ENCODE measurements around the gene CYBRD1.
A peak's percentile ranks its signal among the peaks of the same experiment; 100 is the strongest.
"Not testable (repeated sequence)": the region's sequence is repeated elsewhere in the genome, so short reads cannot be mapped to it uniquely, and the experiment has no call there.

The CYBRD1 gene

GRCh38 chr2:171492664-171493063 is 29.6 kb upstream of the CYBRD1 start:
- TF ChIP-seq, protein P1, sequence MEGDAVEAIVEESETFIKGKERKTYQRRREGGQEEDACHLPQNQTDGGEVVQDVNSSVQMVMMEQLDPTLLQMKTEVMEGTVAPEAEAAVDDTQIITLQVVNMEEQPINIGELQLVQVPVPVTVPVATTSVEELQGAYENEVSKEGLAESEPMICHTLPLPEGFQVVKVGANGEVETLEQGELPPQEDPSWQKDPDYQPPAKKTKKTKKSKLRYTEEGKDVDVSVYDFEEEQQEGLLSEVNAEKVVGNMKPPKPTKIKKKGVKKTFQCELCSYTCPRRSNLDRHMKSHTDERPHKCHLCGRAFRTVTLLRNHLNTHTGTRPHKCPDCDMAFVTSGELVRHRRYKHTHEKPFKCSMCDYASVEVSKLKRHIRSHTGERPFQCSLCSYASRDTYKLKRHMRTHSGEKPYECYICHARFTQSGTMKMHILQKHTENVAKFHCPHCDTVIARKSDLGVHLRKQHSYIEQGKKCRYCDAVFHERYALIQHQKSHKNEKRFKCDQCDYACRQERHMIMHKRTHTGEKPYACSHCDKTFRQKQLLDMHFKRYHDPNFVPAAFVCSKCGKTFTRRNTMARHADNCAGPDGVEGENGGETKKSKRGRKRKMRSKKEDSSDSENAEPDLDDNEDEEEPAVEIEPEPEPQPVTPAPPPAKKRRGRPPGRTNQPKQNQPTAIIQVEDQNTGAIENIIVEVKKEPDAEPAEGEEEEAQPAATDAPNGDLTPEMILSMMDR (IDR thresholded peaks at IDR 0.05; ENCODE audit: low read depth, low read length): no peak
- H3K4me3 ChIP-seq (replicated peaks in 1 of 2; ENCODE audit: low read depth in 2 of 2, low read length in 2 of 2): no peak overlapping the region
- no peak for DNase-seq (ENCODE audit: low read depth in 2 of 2)

DNA sequence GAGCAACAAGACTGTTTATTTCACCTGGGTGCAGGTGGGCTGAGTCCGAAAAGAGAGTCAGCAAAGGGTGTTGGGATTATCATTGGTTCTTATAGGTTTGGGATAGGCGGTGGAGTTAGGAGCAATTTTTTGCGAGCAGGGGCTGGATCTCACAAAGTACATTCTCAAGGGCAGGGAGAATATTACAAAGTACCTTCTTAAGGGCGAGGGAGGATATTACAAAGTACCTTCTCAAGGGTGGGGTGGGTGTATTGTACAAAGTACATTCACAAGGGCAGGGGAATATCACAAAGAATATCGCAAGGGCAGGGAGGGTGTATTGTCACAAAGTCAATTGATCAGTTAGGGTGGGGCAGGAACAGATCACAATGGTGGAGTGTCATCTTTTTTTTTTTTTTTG is 24.6 kb upstream of the CYBRD1 start:
- not testable (repeated sequence) for DNase-seq (ENCODE audit: low read depth in 2 of 2); H3K4me3 ChIP-seq (replicated peaks in 1 of 2; ENCODE audit: low read depth in 2 of 2, low read length in 2 of 2)

GRCh38 chr2:171505374-171505773 is 16.9 kb upstream of the CYBRD1 start:
- no peak overlapping the region for H3K4me3 ChIP-seq (replicated peaks in 1 of 2; ENCODE audit: low read depth in 2 of 2, low read length in 2 of 2)
- TF ChIP-seq, protein P1 (IDR thresholded peaks at IDR 0.05; ENCODE audit: low read depth, low read length): no peak
- DNase-seq (ENCODE audit: low read depth in 2 of 2): peak; percentile 14 to 15

GRCh38 chr2:171509945-171510731 is 12.1 kb upstream of the CYBRD1 start:
- H3K4me3 ChIP-seq (replicated peaks in 1 of 2; ENCODE audit: low read depth in 2 of 2, low read length in 2 of 2): no peak overlapping the region
- DNase-seq (ENCODE audit: low read depth in 2 of 2): no peak
- TF ChIP-seq, protein P1 (IDR thresholded peaks at IDR 0.05; ENCODE audit: low read depth, low read length): no peak

DNA sequence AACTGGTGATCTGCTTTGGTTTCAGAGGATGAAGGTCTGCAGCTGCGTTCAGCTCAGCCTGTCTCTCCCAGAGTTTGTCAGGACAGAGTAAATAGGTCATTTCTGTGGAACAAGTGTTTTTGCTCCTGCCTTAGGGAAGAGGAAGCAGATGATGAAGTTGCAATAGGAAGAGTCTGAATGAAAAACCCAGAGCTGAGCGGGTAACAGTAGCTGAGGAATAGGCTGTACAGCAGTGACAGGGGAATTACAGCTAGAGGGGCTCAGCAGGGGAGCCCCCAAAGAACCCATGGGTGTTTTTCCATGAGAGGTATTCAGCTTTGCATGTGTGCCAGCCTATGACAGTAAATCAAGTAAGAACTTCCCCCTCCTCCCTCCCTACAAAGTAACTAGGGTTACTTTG is 10.3 kb upstream of the CYBRD1 start:
- TF ChIP-seq, protein P1 (IDR thresholded peaks at IDR 0.05; ENCODE audit: low read depth, low read length): no peak
- no peak overlapping the region for H3K4me3 ChIP-seq (replicated peaks in 1 of 2; ENCODE audit: low read depth in 2 of 2, low read length in 2 of 2)
- DNase-seq (ENCODE audit: low read depth in 2 of 2): no peak

DNA sequence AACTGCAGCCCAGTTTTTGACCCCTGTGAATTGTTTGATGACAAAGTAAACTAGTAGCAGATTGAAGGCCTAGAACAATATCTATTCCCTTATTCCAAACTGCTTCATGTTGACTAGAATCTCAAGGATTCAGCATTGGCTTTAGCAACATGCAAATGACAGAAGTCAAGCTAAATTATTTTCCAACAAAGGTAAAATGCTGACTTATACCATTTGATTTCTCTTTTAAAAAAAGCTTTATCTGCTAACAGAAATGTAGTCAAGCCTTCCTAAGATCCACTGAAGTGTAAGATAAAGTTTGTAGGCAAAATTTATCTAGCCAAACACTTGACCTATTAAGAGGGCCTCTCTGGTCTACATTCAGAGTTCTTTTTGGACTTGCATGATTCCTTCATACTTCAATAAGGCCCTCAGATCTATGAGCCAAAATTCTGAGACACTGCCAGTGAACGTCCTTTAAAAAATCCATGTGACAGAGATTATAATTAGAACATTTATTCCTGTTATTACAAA is 9.5 kb upstream of the CYBRD1 start:
- TF ChIP-seq, protein P1 (IDR thresholded peaks at IDR 0.05; ENCODE audit: low read depth, low read length): no peak
- no peak for DNase-seq (ENCODE audit: low read depth in 2 of 2)
- H3K4me3 ChIP-seq (replicated peaks in 1 of 2; ENCODE audit: low read depth in 2 of 2, low read length in 2 of 2): no peak overlapping the region

DNA sequence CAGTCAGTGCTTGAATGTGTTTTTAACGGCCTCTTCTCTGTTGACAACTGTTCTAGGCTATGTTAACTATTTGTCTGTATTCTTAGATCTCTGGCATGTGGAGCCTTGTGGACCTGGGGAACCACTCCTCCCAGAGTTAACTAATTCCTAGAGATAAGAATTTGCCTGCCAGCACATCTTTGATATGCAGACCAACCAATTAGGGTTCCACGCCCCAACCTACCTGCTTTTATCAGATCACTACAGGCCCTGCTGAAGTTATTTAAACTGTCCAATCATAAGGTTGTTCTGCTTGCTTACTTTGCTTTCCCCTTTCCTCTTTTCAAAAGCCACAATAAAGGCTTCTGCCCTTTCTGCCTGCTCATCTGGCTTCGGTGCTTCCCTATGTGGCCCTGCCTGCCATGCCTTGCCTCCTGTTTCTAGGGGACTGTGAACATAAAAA is 8.5 kb upstream of the CYBRD1 start:
- TF ChIP-seq, protein P1 (IDR thresholded peaks at IDR 0.05; ENCODE audit: low read depth, low read length): no peak
- DNase-seq (ENCODE audit: low read depth in 2 of 2): no peak
- no peak overlapping the region for H3K4me3 ChIP-seq (replicated peaks in 1 of 2; ENCODE audit: low read depth in 2 of 2, low read length in 2 of 2)
